Colonic mucosa (tissue), 4 donors: Measurements from ENCODE around the gene FBXW2. TPM values are rescaled to one million over a fixed set of nuclear protein-coding genes. Genes with fewer than 3 reads are reported as not detected.

Experiments used
- DNase-seq: peaks from one replicate; pipeline ENCODE4 v3.0.0-alpha.2; 2020
- H3K27ac ChIP-seq: fragments of 200-600 bp; one replicate; pipeline ENCODE4 v1.8.0; 2021
- H3K27me3 ChIP-seq: fragments of 200-600 bp; one replicate; pipeline ENCODE4 v1.8.0; 2021
- H3K36me3 ChIP-seq: fragments of 200-600 bp; one replicate; pipeline ENCODE4 v1.8.0; 2021
- H3K4me1 ChIP-seq: fragments of 200-600 bp; one replicate; pipeline ENCODE4 v1.8.0; 2021; ENCODE audit warnings: mild to moderate bottlenecking
- H3K4me3 ChIP-seq: fragments of 200-600 bp; one replicate; pipeline ENCODE4 v1.8.0; 2021
- H3K9ac ChIP-seq, 2 donors: one replicate each; pipeline ENCODE4 v1.7.0; 2013; ENCODE audit warnings: control low read depth in 2 of 2, low read depth in 2 of 2, low read length in 2 of 2
- H3K9me3 ChIP-seq: fragments of 200-600 bp; one replicate; pipeline ENCODE4 v1.8.0; 2021
- CTCF ChIP-seq: fragments of 200-600 bp; IDR thresholded peaks from one replicate; pipeline ENCODE4 v1.8.0; 2022; ENCODE audit warnings: antibody characterized with exemption, mild to moderate bottlenecking
- intact Hi-C: fragments of 100-400 bp; cut with DNase I; formaldehyde crosslinking; loops from one replicate; pipeline ENCODE4 v1.14.1; 2022
- total RNA-seq, 2 donors: library from RNA; stranded (reverse); fragmentation: NEBNext Ultra II Directional in 1 of 2; extraction: Animal tissue kit (Norgen Biotek cat#: 25700) in 1 of 2; gene quantifications; one replicate each; pipeline ENCODE4 v1.2.1, GENCODE V29; 2021
- donor health status: healthy.
- donor health status: DM: no; HTN: no; CAD: no.
- donor health status: DM: no; HTN: no; CAD: no.

Gene FBXW2
- total RNA-seq, 2 donors from 2014 or later = 52.1 to 53.5 TPM

GRCh38 chr9:120736881-120737280 lies 56.3 kb downstream of the FBXW2 start:
- DNase-seq = no peak
- no peak overlapping the region for H3K9ac ChIP-seq
- TF ChIP-seq CTCF = no peak
- no peaks in the 10 kb centered on the region for H3K9me3 ChIP-seq
- H3K4me1 ChIP-seq = no peaks in the 10 kb centered on the region
- intact Hi-C loops = no loop called here
- H3K27ac ChIP-seq = no peak overlapping the region
- H3K27me3 ChIP-seq = no peaks in the 10 kb centered on the region
- no peaks in the 10 kb centered on the region for H3K36me3 ChIP-seq
- H3K4me3 ChIP-seq = no peak overlapping the region

DNA sequence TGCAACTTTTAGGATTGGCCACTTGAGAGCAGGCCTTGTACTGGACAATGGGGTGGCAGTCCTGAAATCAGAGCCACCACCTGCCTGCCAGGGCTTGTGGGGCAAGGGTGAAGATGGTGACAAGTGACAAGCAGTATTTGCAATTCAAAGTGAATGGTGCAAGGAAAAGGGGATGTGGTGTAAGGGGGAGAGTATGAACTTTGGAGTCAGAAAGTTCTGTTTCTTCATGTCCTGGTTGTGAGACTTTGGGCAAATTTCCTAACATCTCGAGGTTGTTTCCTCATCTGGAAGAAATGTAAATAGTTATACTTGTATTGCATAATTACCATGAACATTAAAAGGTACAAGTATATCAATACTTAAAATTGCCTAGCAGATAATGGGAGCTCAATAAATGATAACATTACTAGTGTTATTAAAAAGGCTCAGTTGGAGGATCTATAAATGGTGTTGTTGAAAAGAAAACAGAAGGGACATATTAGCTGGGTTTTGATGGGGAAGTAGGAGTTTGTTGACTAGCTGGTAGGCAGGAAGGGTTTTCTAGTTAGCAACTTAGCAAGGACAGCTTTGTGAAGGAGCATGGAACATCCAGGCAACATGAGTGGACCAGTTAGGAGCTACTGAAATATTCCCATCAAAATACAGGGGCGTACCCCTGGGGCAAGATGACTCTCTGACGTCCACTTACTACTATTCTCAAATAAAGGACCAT lies 57.6 kb downstream of the FBXW2 start:
- no peak for TF ChIP-seq CTCF
- Histone ChIP-seq H3K36me3 (no peaks in the 10 kb centered on the region), H3K4me1 (no peaks in the 10 kb centered on the region), H3K9me3 (no peaks in the 10 kb centered on the region), H3K4me3 (no peak overlapping the region), H3K27ac (no peak overlapping the region), H3K9ac (no peak overlapping the region), H3K27me3 (no peaks in the 10 kb centered on the region)
- no peak for DNase-seq
- intact Hi-C loops = no loop called here

- no peak for DNase-seq
- no peaks in the 10 kb centered on the region for H3K4me1 ChIP-seq
These were observed 58.4 kb downstream of the FBXW2 start for GRCh38 chr9:120734607-120735410.

DNA sequence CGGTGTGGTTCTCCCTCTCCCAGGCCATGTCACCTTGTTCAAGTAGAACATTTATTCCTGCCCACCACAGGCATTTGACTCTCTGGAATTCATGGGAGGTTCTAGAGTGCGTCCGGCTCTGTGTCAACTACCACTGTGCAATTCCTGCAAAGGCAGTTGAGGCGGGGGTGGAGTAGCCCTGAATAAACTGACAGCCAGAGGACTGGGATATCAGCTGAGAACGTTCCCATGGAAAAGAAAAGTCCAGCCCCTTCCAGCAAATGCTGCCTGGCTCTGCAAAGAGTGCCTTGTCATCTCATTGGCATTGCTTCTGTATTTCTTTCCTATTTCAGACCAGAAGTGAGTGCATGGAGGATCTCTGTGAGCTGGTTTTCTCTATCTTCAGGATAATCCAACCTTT lies 60.0 kb downstream of the FBXW2 start:
- H3K9me3 ChIP-seq = no peaks in the 10 kb centered on the region
- TF ChIP-seq CTCF = no peak
- no peaks in the 10 kb centered on the region for H3K27me3 ChIP-seq
- intact Hi-C loops = no loop called here
- no peak overlapping the region for H3K9ac ChIP-seq
- no peak for DNase-seq
- H3K4me1 ChIP-seq = no peaks in the 10 kb centered on the region
- no peak overlapping the region for H3K27ac ChIP-seq
- H3K4me3 ChIP-seq = no peak overlapping the region
- H3K36me3 ChIP-seq = no peaks in the 10 kb centered on the region

More at GRCh38 chr9:120734607-120735410, 58.4 kb downstream of the FBXW2 start:
- H3K36me3 ChIP-seq = no peaks in the 10 kb centered on the region
- TF ChIP-seq CTCF = no peak
- no peak overlapping the region for H3K9ac ChIP-seq
- intact Hi-C loops = no loop called here
- H3K27me3 ChIP-seq = no peaks in the 10 kb centered on the region
- H3K27ac ChIP-seq = no peak overlapping the region
- no peaks in the 10 kb centered on the region for H3K9me3 ChIP-seq
- no peak overlapping the region for H3K4me3 ChIP-seq

- no peak overlapping the region for H3K9ac ChIP-seq
- TF ChIP-seq CTCF = no peak
- intact Hi-C loops = no loop called here
- H3K4me1 ChIP-seq = no peaks in the 10 kb centered on the region
- H3K4me3 ChIP-seq = no peak overlapping the region
- no peaks in the 10 kb centered on the region for H3K9me3 ChIP-seq
- no peaks in the 10 kb centered on the region for H3K27me3 ChIP-seq
- no peaks in the 10 kb centered on the region for H3K36me3 ChIP-seq
- H3K27ac ChIP-seq = no peak overlapping the region
- DNase-seq = no peak
These were observed 62.3 kb downstream of the FBXW2 start for GRCh38 chr9:120730654-120731514.
